Fibroblast of lung (primary cell): ENCODE measurements around the gene RPL29. TPM values are rescaled to one million over a fixed set of nuclear protein-coding genes. Genes with fewer than 3 reads are reported as not detected.

Experiments used
- DNase-seq, 2 donors: peaks; one replicate each; pipeline versions ENCODE4 v3.0.0 to v3.0.0-alpha.2; 2010; ENCODE audit warnings: low read depth in 2 of 2
- H2AFZ ChIP-seq: 2 replicates; pipeline ENCODE4 v1.5.1; 2012; ENCODE audit warnings: low read length, control low read depth, inconsistent platforms
- H3K27ac ChIP-seq: 2 replicates; pipeline ENCODE4 v1.5.1; 2011; ENCODE audit warnings: low read length, control low read depth; ENCODE audit not compliant: insufficient read depth
- H3K27me3 ChIP-seq: 2 replicates; pipeline ENCODE4 v1.5.1; 2011; ENCODE audit warnings: mild to moderate bottlenecking, low read length; ENCODE audit not compliant: control insufficient read depth, insufficient read depth
- H3K36me3 ChIP-seq: 2 replicates; pipeline ENCODE4 v1.5.1; 2011; ENCODE audit warnings: low read length; ENCODE audit not compliant: control insufficient read depth, insufficient read depth
- H3K4me1 ChIP-seq: 2 replicates; pipeline ENCODE4 v1.5.1; 2011; ENCODE audit warnings: low read length; ENCODE audit not compliant: control insufficient read depth, insufficient read depth; ENCODE audit errors: extremely low read depth
- H3K4me2 ChIP-seq: 2 replicates; pipeline ENCODE4 v1.5.1; 2011; ENCODE audit warnings: low read length, control low read depth; ENCODE audit not compliant: insufficient read depth; ENCODE audit errors: extremely low read depth
- H3K4me3 ChIP-seq, 4 experiments: fragments of 200-600 bp in 1 of 4; sonication (generic) in 1 of 4; replicated peaks in 1 of 4; 2 replicates each; pipeline ENCODE4 v1.5.1; 2011 to 2016; ENCODE audit warnings: low read length in 4 of 4, low read depth in 3 of 4, mild to moderate bottlenecking in 3 of 4, control low read depth in 2 of 4, inconsistent platforms in 1 of 4, mixed read lengths in 1 of 4; ENCODE audit not compliant: insufficient read depth in 1 of 4; ENCODE audit errors: control extremely low read depth in 1 of 4
- H3K79me2 ChIP-seq: 2 replicates; pipeline ENCODE4 v1.5.1; 2012; ENCODE audit warnings: mild to moderate bottlenecking, low read length, inconsistent platforms; ENCODE audit not compliant: control insufficient read depth, insufficient read depth
- H3K9ac ChIP-seq: 2 replicates; pipeline ENCODE4 v1.5.1; 2011; ENCODE audit warnings: mild to moderate bottlenecking, low read length, control low read depth; ENCODE audit not compliant: insufficient read depth
- H3K9me3 ChIP-seq: 2 replicates; pipeline ENCODE4 v1.5.1; 2012; ENCODE audit warnings: low read depth, low read length; ENCODE audit not compliant: control insufficient read depth, insufficient read depth
- H4K20me1 ChIP-seq: 2 replicates; pipeline ENCODE4 v1.5.1; 2011; ENCODE audit warnings: low read length; ENCODE audit not compliant: control insufficient read depth, insufficient read depth; ENCODE audit errors: extremely low read depth
- EZH2 ChIP-seq: IDR thresholded peaks from 2 replicates; pipeline ENCODE4 v1.5.1; 2012; ENCODE audit warnings: low read length, control low read depth, mild to moderate bottlenecking; ENCODE audit errors: missing control alignments
- polyA plus RNA-seq, 2 donors: library from polyadenylated mRNA; depleted of rRNA in 1 of 2; stranded (reverse) in 1 of 2; unstranded in 1 of 2; fragments of >200 nt; gene quantifications; 2 replicates each; pipeline ENCODE4 v1.2.1, GENCODE V29; 2011 to 2012; ENCODE audit warnings: missing spikeins in 1 of 2
- total RNA-seq: library from RNA; depleted of rRNA; stranded (reverse); fragments of >200 nt; gene quantifications from 2 replicates; pipeline ENCODE4 v1.2.1, GENCODE V29; 2014
- TF ChIP-seq, protein P1 (sequence below), 2 donors: IDR thresholded peaks in 1 of 2; conservative IDR thresholded peaks in 1 of 2; 1 replicate in 1 of 2; 2 replicates in 1 of 2; pipeline ENCODE4 v1.5.1; 2011 to 2012; ENCODE audit warnings: low read length in 2 of 2, control low read depth in 1 of 2, inconsistent platforms in 1 of 2, low read depth in 1 of 2, mild to moderate bottlenecking in 1 of 2

Gene RPL29
- total and polyA plus RNA-seq, 2 donors (not counting 1 experiment from before 2014, with no cell fraction given): 1,076 to 1,512 TPM

DNA sequence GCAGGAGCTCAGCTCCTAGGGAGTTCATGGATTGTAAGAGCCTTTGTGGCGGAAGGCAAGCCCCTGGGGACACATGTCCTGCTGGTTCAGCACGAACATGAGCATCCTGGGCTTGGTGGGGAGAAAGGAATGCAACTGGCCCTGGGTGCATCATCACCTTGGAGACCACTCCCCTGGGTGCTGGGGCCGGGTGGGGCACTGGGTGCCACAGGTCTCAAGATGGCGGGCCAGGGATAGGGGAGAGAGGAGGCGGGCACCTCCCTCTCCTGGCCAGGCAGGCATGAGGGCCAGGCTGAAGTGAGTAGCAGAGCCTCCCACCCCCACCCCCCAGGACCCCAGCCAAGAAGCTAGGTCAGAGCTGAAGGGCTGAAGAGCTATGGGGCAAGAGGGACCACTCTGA, 29.2 kb downstream of the RPL29 start:
- peak overlapping the region; percentile 83 for H3K4me2 ChIP-seq
- H3K4me3 ChIP-seq: peak overlapping the region; percentile 46 to 82 (median 62)
- peaks cover 8% of the 10 kb centered on the region for H3K4me1 ChIP-seq
- DNase-seq: no peak
- peak overlapping the region; percentile 37 for H3K27ac ChIP-seq
- peaks cover 2% of the 10 kb centered on the region for H3K36me3 ChIP-seq
- no peak for TF ChIP-seq EZH2
- TF ChIP-seq, protein P1, sequence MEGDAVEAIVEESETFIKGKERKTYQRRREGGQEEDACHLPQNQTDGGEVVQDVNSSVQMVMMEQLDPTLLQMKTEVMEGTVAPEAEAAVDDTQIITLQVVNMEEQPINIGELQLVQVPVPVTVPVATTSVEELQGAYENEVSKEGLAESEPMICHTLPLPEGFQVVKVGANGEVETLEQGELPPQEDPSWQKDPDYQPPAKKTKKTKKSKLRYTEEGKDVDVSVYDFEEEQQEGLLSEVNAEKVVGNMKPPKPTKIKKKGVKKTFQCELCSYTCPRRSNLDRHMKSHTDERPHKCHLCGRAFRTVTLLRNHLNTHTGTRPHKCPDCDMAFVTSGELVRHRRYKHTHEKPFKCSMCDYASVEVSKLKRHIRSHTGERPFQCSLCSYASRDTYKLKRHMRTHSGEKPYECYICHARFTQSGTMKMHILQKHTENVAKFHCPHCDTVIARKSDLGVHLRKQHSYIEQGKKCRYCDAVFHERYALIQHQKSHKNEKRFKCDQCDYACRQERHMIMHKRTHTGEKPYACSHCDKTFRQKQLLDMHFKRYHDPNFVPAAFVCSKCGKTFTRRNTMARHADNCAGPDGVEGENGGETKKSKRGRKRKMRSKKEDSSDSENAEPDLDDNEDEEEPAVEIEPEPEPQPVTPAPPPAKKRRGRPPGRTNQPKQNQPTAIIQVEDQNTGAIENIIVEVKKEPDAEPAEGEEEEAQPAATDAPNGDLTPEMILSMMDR (conservative IDR thresholded peaks at IDR 0.05 in 1 of 2, IDR thresholded peaks at IDR 0.05 in 1 of 2; ENCODE audit: low read depth in 1 of 2, low read length in 2 of 2): no peak
- no peaks in the 10 kb centered on the region for H3K27me3 ChIP-seq
- H3K9me3 ChIP-seq: no peaks in the 10 kb centered on the region
- peaks cover 14% of the 10 kb centered on the region for H3K79me2 ChIP-seq
- no peak overlapping the region for H2AFZ ChIP-seq
- peak overlapping the region; percentile 67 for H3K9ac ChIP-seq
- H4K20me1 ChIP-seq: no peaks in the 10 kb centered on the region

DNA sequence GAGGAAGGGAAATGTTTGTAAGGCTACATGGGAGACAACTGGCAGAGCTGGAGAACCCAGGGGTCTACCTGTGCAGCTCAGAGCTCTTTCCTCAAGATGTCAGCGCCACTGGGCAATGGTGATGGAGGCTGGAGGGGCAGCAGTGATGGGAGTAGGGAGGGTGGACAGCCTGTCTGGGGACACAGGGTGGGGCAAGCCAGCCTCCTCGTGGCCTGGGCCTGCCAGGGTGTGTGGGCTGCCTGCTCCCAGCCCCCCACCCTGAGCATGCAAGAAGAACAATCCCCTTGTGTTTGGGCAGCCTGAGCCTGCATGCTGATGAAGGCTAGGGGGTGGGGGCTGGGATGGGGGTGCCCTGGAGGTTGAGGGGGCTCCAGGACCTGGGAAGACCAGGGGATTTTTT, 29.7 kb downstream of the RPL29 start:
- H4K20me1 ChIP-seq: no peaks in the 10 kb centered on the region
- H3K4me1 ChIP-seq: peaks cover 8% of the 10 kb centered on the region
- H3K36me3 ChIP-seq: peaks cover 2% of the 10 kb centered on the region
- H3K9ac ChIP-seq: no peak overlapping the region
- peak overlapping the region; percentile 83 for H3K4me2 ChIP-seq
- H2AFZ ChIP-seq: no peak overlapping the region
- TF ChIP-seq, protein P1 (conservative IDR thresholded peaks at IDR 0.05 in 1 of 2, IDR thresholded peaks at IDR 0.05 in 1 of 2; ENCODE audit: low read depth in 1 of 2, low read length in 2 of 2): no peak
- TF ChIP-seq EZH2: no peak
- DNase-seq: no peak
- H3K27ac ChIP-seq: no peak overlapping the region
- H3K9me3 ChIP-seq: no peaks in the 10 kb centered on the region
- peaks cover 14% of the 10 kb centered on the region for H3K79me2 ChIP-seq
- peak overlapping the region in 1 of 4 experiments; percentile 66 for H3K4me3 ChIP-seq
- no peaks in the 10 kb centered on the region for H3K27me3 ChIP-seq

GRCh38 chr3:51964521-51964920, 31.2 kb downstream of the RPL29 start:
- Histone ChIP-seq H3K9ac (no peak overlapping the region), H2AFZ (no peak overlapping the region), H3K27me3 (no peaks in the 10 kb centered on the region), H3K4me2 (no peak overlapping the region), H3K4me3 (no peak overlapping the region), H3K27ac (no peak overlapping the region), H4K20me1 (no peaks in the 10 kb centered on the region), H3K79me2 (peaks cover 14% of the 10 kb centered on the region), H3K9me3 (no peaks in the 10 kb centered on the region), H3K4me1 (peaks cover 8% of the 10 kb centered on the region), H3K36me3 (peaks cover 6% of the 10 kb centered on the region)
- TF ChIP-seq, protein P1 (conservative IDR thresholded peaks at IDR 0.05 in 1 of 2, IDR thresholded peaks at IDR 0.05 in 1 of 2; ENCODE audit: low read depth in 1 of 2, low read length in 2 of 2): no peak
- no peak for TF ChIP-seq EZH2
- DNase-seq: no peak
